Activated T-cell treated with anti-CD3 and anti-CD28 coated beads, Interleukin-2, amount 50 U/mL, for 4 hours (primary cell): ENCODE data around the gene PDZK1IP1. TPM values are rescaled to one million over a fixed set of nuclear protein-coding genes. Genes with fewer than 3 reads are reported as not detected.

Experiments used
- ATAC-seq, 2 donors: fragments of 200-7000 bp; cut with Tn5 transposase; one replicate each; pipeline ENCODE4 v1.10.0; 2021
- DNase-seq: peaks from one replicate; pipeline ENCODE4 v3.0.0-alpha.2; 2020
- H3K27me3 Mint-ChIP-seq: one replicate; pipeline ENCODE4 v1.8.0; 2021; ENCODE audit warnings: low read depth, mixed read lengths
- H3K36me3 Mint-ChIP-seq: one replicate; pipeline ENCODE4 v1.8.0; 2022; ENCODE audit warnings: mixed read lengths; ENCODE audit not compliant: insufficient read depth
- H3K4me1 Mint-ChIP-seq: one replicate; pipeline ENCODE4 v1.8.0; 2021; ENCODE audit warnings: low read depth, mixed read lengths
- H3K4me3 Mint-ChIP-seq: one replicate; pipeline ENCODE4 v1.8.0; 2021; ENCODE audit warnings: mild to moderate bottlenecking, moderate library complexity, mixed read lengths
- H3K9me3 Mint-ChIP-seq: one replicate; pipeline ENCODE4 v1.8.0; 2021; ENCODE audit warnings: mixed read lengths
- total RNA-seq, 3 donors: library from RNA; stranded (reverse); gene quantifications; one replicate each; pipeline ENCODE4 v1.2.1, GENCODE V29; 2021

Gene PDZK1IP1, protein sequence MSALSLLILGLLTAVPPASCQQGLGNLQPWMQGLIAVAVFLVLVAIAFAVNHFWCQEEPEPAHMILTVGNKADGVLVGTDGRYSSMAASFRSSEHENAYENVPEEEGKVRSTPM
- not detected for total RNA-seq

- Mint-ChIP-seq H3K9me3 (no peaks in the 10 kb centered on the region), H3K4me1 (no peaks in the 10 kb centered on the region), H3K36me3 (no peaks in the 10 kb centered on the region), H3K27me3 (peaks cover 5% of the 10 kb centered on the region), H3K4me3 (no peak within 1 kb of the TSS)
- DNase-seq (no peak), ATAC-seq (no peak)
These were observed at the start of gene PDZK1IP1 for GRCh38 chr1:47189844-47190508. TSS of gene PDZK1IP1 (minus strand) at chr1:47190036. CDS start at chr1:47189932, 104 bp downstream.

- H3K4me1 Mint-ChIP-seq: peaks cover 8% of the 10 kb centered on the region
- peaks cover 41% of the 10 kb centered on the region for H3K27me3 Mint-ChIP-seq
- H3K9me3 Mint-ChIP-seq: no peaks in the 10 kb centered on the region
- DNase-seq: no peak
- peak; percentile 14 to 52 for ATAC-seq
- H3K36me3 Mint-ChIP-seq: no peaks in the 10 kb centered on the region
- no peak overlapping the region for H3K4me3 Mint-ChIP-seq
These were observed 49.2 kb upstream of the PDZK1IP1 start for GRCh38 chr1:47238935-47239592.

DNA sequence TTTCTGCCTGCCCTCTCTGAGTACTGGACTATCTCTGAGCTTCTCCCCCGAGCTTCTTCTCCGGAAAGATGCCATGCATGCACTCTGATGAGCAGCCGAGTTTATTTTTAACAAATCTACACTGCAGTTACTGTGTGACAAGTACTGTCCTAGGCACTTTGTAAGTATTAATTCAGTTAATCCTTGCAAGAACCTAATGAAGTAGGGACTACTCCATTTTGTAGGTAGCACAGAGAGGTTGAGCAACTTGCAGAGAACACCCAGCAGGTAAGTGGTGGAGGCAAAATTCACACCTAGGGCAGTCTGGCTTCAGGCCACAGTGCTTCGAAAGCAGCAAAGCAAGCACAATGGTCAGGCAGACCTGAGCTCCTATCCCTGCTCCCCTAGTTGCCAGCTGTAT, 46.0 kb upstream of the PDZK1IP1 start:
- Mint-ChIP-seq H3K9me3 (no peaks in the 10 kb centered on the region), H3K4me3 (no peak overlapping the region), H3K36me3 (no peaks in the 10 kb centered on the region), H3K4me1 (peaks cover 22% of the 10 kb centered on the region), H3K27me3 (peaks cover 55% of the 10 kb centered on the region)
- ATAC-seq (no peak), DNase-seq (no peak)

GRCh38 chr1:47235241-47235681, 45.4 kb upstream of the PDZK1IP1 start:
- Mint-ChIP-seq H3K4me1 (peaks cover 27% of the 10 kb centered on the region), H3K27me3 (peaks cover 58% of the 10 kb centered on the region), H3K4me3 (no peak overlapping the region), H3K36me3 (no peaks in the 10 kb centered on the region), H3K9me3 (no peaks in the 10 kb centered on the region)
- DNase-seq (no peak), ATAC-seq (no peak)

DNA sequence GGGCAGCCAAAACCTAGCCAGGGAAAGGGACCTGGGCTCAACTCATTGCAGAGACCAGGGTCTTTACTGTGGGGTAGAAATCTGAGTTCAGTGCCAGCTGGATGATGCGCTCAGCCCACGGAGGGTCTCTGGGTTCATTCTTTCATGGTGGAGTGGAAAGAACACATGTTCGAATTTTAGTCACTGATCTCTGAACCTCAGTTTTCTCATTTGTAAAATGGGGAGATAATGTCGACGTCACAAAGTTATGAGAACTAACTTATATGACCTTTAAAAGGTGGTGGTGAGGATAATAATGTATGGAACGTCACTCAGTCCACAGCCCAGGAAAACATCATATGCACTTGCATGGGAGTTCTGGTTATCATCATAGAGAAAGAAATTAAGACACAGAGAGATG, 43.4 kb upstream of the PDZK1IP1 start:
- Mint-ChIP-seq H3K36me3 (no peaks in the 10 kb centered on the region), H3K4me3 (no peak overlapping the region), H3K27me3 (peaks cover 75% of the 10 kb centered on the region), H3K4me1 (peaks cover 31% of the 10 kb centered on the region), H3K9me3 (no peaks in the 10 kb centered on the region)
- no peak for ATAC-seq
- DNase-seq: no peak

DNA sequence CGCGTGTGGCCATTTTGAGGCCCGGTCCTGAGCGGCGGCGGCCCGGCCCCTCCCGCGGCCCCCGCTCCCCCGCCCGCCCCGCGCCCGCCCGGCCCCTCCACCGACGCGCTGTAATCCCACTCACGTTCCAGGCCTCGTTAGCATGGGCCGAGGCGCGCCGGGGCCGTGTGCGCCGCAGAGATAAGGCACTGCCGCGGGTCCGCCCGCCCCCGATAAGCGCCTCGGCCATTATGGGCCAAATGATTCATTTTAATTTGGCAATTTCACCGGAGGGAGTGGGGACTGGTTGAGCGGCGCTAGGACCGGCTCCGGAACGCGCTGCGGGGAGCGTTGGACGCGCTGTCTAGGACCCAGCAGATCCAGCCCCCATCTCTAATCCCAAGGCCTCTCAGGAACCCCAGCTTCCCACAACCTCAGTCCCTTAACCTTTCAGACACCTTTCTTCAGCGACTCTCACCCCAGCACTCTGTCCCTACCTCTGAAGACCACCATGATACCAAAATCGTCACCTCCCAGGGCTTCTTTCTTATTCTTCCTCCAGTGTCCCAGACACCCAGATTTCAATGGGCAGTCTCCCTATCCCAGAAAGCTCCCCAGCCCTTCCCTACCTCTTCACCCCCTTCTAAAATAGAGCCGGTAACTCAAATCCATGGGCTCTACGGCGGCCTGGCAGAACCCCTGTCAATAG, 42.5 kb upstream of the PDZK1IP1 start, which contains the start of gene TAL1:
Gene TAL1 (minus strand): TSS at position 39 of the 688 bp plus-strand sequence. CDS start 6,337 bp downstream, outside the sequence.
- Mint-ChIP-seq H3K36me3 (no peaks in the 10 kb centered on the region), H3K4me1 (peaks cover 31% of the 10 kb centered on the region), H3K27me3 (peaks cover 82% of the 10 kb centered on the region), H3K4me3 (peak within 1 kb of the TSS; percentile 82), H3K9me3 (no peaks in the 10 kb centered on the region)
- ATAC-seq (peak; percentile 20 to 27), DNase-seq (no peak)

DNA sequence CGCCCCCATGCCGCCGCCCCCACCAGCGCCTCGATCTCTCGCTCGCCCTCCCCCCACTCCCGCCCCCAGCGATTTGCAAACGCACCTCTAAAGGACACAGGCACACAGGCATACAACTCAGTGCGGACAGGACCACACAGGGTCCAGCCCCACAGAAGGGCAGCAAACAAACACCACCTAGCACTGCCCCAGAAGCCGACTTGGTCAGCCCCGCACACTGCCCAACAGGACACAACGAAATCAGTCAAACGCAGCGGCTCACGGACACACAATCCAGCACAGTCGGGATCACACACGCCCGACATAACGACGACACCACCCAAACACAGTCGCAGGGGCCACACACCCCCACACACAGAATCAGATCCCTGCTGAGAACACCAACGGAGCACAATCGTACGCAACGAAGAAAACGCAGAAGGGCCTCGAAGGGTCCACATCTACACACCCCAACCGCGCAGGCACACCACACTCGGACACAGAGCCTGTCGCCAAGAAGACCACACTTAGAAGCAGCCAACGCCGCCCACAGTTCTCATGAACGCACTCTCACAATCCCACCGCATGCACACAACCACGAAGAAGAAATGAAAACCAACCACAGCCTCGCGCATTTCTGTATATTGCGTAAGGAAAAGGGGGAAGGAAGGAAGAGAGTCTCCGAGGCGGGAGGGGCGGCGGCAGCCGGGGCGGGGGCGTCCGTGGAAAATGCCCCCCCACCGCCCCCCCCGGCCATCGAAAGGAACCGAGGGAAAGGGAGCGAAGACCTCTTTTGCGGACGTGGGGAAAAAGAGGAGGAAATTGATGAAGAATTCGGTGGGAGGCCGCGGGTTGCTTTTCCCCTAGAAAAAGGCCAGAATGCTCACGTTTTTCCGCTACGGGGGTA, 41.7 kb upstream of the PDZK1IP1 start:
- Mint-ChIP-seq H3K9me3 (no peaks in the 10 kb centered on the region), H3K4me1 (peaks cover 31% of the 10 kb centered on the region), H3K4me3 (peak overlapping the region; percentile 82), H3K27me3 (peaks cover 85% of the 10 kb centered on the region), H3K36me3 (no peaks in the 10 kb centered on the region)
- no peak for DNase-seq
- peak in 1 of 2 donors; percentile 38 for ATAC-seq

- Mint-ChIP-seq H3K36me3 (no peaks in the 10 kb centered on the region), H3K4me1 (peaks cover 34% of the 10 kb centered on the region), H3K4me3 (peak overlapping the region; percentile 82), H3K9me3 (no peaks in the 10 kb centered on the region), H3K27me3 (peaks cover 87% of the 10 kb centered on the region)
- DNase-seq: no peak
- peak; percentile 29 to 48 for ATAC-seq
These were observed 41.0 kb upstream of the PDZK1IP1 start for GRCh38 chr1:47230692-47231300.

DNA sequence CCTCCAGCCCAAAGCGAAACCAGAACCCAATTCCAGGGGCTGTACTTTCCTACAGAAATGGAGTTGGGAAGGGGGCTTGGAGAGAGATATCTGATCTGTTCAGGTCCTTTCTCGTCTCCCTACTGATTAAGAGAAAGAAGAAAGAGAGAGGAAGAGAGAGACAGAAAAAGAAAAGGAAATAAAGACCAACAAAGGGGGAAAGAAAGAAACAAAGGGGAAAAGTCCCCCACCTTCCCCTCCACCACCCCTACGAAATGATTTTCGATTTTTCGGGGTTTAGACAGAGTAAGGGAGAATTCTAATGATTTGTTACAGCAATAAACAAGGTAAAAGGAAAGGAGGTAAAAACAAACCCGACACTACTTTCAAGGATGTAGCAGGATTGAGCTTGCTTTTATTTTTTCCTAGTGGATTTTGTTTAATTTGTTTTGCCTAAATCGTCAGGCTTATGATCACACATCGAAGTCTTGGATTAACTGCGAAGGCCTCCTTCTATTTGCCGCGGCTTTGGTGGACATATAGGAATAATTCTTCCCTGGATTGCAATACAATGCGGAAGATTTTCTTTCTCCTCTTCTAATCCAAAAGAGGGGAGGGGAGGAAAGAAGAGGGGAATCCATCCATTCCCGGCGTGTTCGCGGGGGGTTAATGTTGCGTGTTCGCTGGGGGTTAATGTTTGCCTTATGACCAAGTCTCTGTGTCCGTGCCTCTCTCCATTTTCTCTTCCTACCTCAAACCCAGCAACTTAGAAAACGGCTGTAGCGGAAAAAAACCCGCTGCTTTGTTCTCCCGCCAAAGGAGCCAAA, 40.3 kb upstream of the PDZK1IP1 start:
- H3K9me3 Mint-ChIP-seq: no peaks in the 10 kb centered on the region
- H3K27me3 Mint-ChIP-seq: peaks cover 88% of the 10 kb centered on the region
- peak overlapping the region; percentile 31 for H3K4me3 Mint-ChIP-seq
- peaks cover 34% of the 10 kb centered on the region for H3K4me1 Mint-ChIP-seq
- ATAC-seq (no peak), DNase-seq (no peak)
- no peaks in the 10 kb centered on the region for H3K36me3 Mint-ChIP-seq

GRCh38 chr1:47229031-47229885, 39.4 kb upstream of the PDZK1IP1 start:
- Mint-ChIP-seq H3K36me3 (no peaks in the 10 kb centered on the region), H3K4me1 (peaks cover 34% of the 10 kb centered on the region), H3K4me3 (no peak overlapping the region), H3K27me3 (peaks cover 81% of the 10 kb centered on the region), H3K9me3 (no peaks in the 10 kb centered on the region)
- DNase-seq (no peak), ATAC-seq (no peak)

- ATAC-seq (no peak), DNase-seq (no peak)
- Mint-ChIP-seq H3K4me3 (no peak overlapping the region), H3K36me3 (no peaks in the 10 kb centered on the region), H3K9me3 (no peaks in the 10 kb centered on the region), H3K27me3 (peaks cover 75% of the 10 kb centered on the region), H3K4me1 (peaks cover 34% of the 10 kb centered on the region)
These were observed 38.8 kb upstream of the PDZK1IP1 start for GRCh38 chr1:47228644-47229030.
